Stimulated activated CD4-positive, alpha-beta T cell treated with anti-CD3 and anti-CD28 coated beads, TNF-alpha, amount 100 ng/mL, for 4 hours (primary cell): ENCODE results near the gene CLEC3B.
"Not testable (repeated sequence)": the region's sequence is repeated elsewhere in the genome, so short reads cannot be mapped to it uniquely, and the experiment has no call there.

Experiments
- DNase-seq, 3 experiments: peaks; one replicate each; pipeline ENCODE4 v3.0.0-alpha.2; 2020; ENCODE audit warnings: low read depth in 3 of 3

The CLEC3B gene, protein sequence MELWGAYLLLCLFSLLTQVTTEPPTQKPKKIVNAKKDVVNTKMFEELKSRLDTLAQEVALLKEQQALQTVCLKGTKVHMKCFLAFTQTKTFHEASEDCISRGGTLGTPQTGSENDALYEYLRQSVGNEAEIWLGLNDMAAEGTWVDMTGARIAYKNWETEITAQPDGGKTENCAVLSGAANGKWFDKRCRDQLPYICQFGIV

GRCh38 chr3:45026038-45026437 is at the start of gene CLEC3B:
Gene CLEC3B, plus strand, starts transcription at chr3:45026303. Its CDS starts 60 bp downstream, at chr3:45026363.
- no peak for DNase-seq

DNA sequence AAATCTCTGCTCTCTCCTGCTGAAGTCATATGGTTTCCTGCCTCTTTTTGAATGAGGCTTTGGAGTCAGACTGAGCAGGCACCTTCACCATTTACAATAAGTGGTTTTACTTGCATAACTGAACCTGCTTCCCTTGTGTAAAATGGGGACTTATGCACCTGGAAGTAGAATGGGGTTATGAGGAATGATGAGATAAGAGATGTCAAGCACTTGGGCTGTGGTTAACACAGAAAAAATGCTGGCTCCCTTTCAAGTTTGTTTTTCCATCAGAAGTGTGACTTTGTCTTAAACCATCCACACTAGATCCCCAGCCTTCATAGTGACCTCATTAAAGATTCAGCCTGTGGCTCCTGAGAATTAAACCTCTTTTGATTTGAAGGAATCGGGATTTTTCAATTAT is 44.9 kb upstream of the CLEC3B start:
- DNase-seq = no peak

DNA sequence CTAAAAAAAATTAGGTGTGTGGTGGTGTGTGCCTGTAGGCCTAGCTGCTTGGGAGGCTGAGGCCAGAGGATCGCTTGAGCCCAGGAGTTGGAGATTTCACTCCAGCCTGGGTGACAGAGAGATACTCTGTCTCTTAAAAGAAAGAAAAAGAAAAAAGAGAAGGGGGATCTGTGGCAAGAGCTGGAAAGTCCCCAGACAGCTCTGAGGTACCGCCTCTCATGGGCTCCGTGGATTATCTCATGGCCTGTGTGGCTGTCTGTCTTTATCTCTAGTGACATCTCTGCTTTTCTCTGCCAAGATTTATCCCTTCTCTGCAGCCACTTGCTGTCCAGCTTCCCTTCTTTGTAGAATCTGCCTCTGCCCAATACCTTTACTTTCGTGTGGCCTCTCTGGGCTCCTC is 44.4 kb upstream of the CLEC3B start:
- no peak for DNase-seq

GRCh38 chr3:44982817-44983216 is 43.3 kb upstream of the CLEC3B start:
- DNase-seq = no peak

GRCh38 chr3:44983484-44983941 is 42.6 kb upstream of the CLEC3B start:
- DNase-seq = no peak

DNA sequence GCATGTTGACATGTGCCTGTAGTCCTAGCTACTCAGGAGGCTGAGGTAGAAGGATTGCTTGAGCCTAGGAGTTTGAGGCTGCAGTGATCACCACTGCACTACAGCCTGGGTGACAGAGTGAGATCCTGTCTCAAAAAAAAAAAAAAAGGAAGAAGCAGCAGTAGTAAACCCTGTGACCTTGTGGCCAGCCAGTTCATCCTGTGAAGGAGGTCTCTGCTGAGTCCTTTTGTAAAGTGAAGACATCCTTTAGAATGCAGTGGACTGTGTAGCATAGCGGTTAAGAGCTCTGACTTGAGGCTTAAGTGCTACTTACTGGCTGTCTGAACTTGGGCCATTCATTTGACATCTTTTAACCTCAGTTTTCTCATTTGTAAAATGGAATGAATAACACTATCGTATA is 41.8 kb upstream of the CLEC3B start:
- DNase-seq = no peak

GRCh38 chr3:44986330-44986729 is 39.8 kb upstream of the CLEC3B start:
- DNase-seq = not testable (repeated sequence)

- DNase-seq = no peak
Measured at GRCh38 chr3:44987332-44987731, 38.8 kb upstream of the CLEC3B start.

GRCh38 chr3:44988073-44988472 is 38.0 kb upstream of the CLEC3B start:
- DNase-seq = no peak

DNA sequence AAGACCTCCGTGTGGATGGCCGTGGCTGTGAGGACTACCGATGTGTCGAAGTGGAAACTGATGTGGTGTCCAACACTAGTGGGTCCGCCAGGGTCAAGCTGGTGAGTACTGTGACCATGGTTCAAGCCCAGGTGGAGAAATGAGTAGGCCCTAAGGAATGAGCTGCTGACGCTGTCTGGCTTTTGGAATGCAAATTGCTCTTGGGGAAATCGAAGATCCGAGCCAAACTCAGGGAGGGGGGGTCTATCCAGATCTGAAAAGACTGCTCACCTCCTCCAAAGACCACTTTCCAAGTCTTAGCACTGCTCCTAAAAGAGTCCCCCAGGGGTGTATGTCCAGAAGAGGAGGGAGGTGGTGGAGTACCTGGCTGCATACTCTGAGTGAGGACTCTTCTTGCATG is 37.0 kb upstream of the CLEC3B start:
- DNase-seq = no peak

DNA sequence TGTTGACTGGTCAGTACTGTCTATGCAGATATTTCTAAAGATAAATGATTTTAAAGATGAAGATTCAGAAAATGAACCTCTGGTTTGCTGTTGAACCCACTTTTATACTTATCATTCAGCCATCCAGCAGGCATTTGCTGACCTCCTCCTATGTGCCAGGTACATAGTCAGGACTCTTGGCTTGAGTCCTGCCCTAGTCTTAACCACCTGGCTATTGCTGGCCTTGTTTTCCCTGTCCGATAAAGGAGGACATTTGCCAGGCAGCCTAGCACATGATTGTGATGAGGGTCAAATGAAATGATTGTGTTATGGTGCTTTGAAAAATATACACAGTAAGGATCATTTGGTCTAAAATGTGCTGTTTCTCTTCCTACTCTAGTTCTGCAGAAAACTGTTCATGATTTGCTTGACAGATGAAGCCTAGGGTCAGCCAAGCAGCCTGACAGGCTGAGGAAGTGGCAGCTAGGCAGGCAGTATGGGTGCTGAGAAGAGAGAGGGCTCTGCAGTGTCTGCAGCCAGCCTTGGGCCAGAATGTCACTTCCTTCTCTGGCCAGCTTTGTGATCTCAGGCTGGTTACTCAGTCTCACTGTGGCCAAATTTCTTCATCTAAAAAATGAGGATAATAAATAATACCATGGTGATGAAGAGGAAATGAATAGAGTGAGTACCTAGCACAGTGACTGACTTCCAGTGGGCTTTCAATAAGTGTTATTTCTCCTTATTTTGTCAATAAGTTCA is 36.3 kb upstream of the CLEC3B start:
- DNase-seq = no peak

GRCh38 chr3:44991326-44991725 is 34.8 kb upstream of the CLEC3B start:
- no peak for DNase-seq

DNA sequence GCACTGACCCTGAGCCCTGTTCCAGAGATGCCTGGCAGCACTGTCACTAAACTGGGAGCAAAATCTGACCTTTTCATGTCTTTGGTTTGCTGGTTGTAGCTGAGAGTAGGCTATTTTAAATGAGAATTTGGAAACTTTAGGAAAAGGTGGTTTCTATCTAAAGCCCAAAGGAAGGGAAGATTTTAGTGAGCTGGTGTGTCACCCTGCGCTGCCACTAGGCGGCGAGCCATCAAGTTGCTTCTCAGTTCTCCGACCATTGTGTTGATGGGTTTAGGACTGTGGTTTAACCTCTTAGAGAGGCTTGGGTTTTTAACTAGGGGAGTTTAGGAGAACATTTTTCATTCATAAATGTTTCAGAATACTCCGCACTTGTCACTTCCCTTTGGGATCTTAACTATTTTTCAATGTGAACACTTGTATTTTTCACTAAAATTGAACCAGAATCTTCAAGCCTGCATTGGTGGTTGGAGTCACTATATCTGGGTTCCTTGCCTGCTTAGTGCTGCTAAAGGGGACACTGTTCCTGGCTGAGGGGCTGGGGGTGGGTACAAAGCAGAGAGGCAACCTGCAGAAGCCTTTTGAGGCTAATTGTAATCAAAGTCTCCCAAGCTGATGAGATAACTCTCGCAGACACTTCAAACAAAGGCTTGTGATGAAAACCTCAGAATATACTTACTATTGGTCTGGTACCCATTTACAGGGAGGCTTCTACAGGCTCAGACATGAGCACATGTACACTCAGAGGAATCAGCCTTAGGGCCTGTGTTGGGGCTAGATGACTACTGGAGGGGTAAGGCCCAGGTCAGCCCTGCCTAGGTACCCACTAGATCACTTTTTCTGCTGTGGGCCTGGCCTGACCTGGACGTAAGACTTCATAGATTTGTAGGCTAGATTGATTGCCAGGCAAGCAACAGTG is 33.3 kb upstream of the CLEC3B start:
- DNase-seq = no peak

DNA sequence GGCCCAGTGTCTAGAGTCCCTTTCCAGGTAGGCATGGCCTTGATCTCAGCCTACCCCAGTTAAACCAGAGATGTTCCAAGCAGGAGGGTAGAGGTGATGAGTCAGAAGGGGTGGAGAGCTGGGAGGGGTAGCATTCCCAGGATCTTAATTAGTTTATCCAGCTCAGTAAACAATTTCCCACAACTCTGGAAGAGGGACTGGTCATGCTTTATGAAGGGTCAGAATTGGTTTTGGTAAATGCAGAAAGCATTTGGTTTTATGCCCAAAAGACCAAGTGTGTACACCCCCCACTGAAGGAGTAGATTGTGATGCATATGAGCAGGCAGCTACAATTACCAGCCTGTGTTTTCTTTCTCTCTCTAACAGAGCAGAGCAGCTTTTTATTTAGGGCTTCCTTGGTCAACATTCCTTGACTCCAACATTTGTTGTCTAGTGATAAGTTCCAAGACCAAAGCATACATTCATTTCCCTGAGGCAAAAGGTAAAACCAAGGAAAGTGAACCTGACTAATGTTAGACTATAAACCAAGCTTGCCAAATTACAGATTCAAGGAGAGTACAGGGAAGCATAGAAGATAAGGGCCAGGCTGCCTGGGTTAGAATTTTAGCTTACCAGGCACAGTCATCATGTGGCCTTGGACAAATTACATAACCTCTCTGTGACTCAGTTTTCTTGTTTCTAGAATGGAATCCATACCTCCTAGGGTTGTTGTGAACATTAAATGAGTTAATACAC is 32.5 kb upstream of the CLEC3B start:
- no peak for DNase-seq

DNA sequence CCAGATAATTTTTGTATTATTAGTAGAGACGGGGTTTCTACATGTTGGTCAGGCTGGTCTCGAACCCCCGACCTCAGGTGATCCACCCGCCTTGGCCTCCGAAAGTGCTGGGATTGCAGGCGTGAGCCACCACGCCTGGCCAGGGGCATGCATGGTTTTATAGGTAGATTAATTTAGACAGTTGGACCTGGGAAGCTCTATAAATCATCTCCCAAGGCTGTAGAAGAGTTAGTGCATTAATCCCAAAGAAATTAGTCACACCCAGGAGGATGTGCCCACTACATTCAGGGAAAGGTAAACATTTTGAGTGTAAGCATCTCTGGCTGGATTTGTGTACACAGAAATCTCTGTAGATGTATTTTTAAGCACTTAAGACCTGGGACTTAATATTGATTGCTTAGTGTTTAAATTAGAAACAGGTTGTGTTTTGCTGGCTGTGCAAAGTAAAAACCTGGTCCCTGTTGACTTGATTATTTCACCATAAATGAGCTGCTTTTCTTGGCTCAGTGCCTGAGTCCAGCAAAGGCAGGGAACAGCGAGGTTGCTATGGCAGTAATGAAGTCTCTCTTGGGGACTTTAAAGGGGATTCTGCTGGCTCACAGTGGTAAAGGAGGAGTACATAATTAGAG is 30.8 kb upstream of the CLEC3B start:
- no peak for DNase-seq

- DNase-seq = no peak
Measured at GRCh38 chr3:44996556-44996969, 29.5 kb upstream of the CLEC3B start.

DNA sequence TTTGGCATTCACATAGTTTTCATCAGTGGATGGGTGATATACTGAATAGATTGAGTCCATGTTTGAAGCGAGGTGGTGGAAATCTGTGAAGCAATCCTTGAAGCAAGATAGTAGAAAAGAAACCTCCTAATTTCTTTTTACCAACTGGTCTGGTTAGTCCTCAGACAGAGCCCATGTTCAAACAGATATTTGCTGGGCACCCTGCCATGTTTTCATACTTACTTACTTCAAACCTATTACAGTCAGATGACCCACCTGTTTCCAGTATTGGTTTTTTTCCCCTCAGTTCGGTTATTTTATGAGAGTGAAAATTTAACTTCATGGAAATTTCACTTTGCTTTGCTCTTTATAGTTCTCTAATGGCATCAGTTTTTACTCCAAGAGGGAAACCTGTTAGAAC is 26.3 kb upstream of the CLEC3B start:
- no peak for DNase-seq

DNA sequence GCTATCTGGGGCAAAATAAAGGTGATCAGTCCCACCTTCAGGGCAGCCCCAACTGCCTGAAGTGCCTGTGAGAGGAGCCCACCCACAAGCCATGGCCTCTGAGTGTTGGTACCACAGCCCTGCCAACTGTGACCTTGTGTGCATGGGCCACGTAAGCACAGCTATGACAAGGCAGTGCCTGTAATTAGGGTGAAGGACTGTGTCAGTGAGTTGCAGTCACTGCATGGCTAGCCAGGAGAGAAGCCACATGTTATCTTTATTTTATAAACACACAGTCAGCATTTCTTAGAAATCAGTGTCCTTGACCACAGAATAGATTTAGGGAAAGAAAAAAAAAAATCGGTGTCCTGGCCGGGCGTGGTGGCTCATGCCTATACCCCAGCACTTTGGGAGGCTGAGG is 25.3 kb upstream of the CLEC3B start:
- DNase-seq = no peak

- no peak for DNase-seq
Measured at GRCh38 chr3:45001738-45002137, 24.4 kb upstream of the CLEC3B start.

DNA sequence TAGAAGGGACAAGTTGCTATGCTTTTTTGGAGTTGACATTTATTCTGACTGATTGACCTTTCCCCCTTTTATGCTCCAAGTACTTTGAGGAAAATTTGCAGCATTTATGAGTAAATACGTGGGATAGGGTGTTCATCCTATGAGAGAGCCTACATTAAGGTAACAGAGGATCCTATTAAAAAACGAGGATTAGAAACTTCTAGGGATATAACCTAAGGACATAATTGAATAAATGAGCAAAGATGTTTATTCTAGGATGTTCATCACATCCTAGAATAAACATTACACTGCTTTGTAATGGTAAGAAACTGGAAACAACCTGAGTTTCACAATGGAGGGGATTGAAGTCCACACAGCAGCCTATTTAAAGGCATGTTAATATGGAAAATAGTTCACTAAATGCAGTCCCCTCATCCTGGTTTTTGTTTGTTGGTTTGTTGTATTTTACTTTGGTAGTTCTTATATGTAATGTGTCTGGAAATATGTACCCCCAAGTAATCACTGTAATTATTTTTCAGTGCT is 23.9 kb upstream of the CLEC3B start:
- DNase-seq = no peak

- no peak for DNase-seq
Measured at GRCh38 chr3:45002720-45003119, 23.4 kb upstream of the CLEC3B start.
